Measurements from ENCODE around the gene NT5C3A. TPM values are rescaled to one million over a fixed set of nuclear protein-coding genes. Genes with fewer than 3 reads are reported as not detected.

NT5C3A gene
- total RNA-seq, 1 experiment from 2014 or later: 35.0 TPM

DNA sequence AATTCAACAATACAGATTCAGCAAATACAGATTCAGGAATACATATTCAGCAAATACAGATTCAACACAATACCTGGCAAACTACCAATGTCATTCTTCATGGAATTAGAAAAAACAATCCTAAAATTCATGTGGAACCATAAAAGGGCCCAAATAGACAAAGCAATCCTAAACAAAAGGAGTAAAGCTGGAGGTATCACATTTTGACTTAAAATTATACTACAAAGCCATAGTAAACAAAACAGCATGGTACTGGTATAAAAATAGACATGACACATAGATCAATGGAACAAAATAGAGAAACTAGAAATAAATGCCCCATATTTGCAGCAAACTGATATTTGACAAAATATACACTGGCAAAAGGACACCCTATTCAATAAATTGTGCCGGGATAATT lies 3.4 kb upstream of the NT5C3A start:
- Histone ChIP-seq H3F3A (ENCODE audit: low read length, unreplicated experiment) (no peaks in the 10 kb centered on the region), H3K9me3 (ENCODE audit: low read length) (peaks cover 18% of the 10 kb centered on the region), H3K4me3 (ENCODE audit: low read length) (no peak overlapping the region), H3K79me2 (ENCODE audit: low read length) (peaks cover 15% of the 10 kb centered on the region), H4K20me1 (ENCODE audit: low read length) (peaks cover 9% of the 10 kb centered on the region), H3K9me2 (replicated peaks; ENCODE audit: low read length) (no peaks in the 10 kb centered on the region), H3K27ac (ENCODE audit: low read length) (no peak overlapping the region), H3K36me3 (ENCODE audit: low read depth, low read length) (no peaks in the 10 kb centered on the region; the same call in 1 of the 2 replicates), H3K9ac (ENCODE audit: low read length) (no peak overlapping the region), H3K4me2 (ENCODE audit: low read length) (no peak overlapping the region), H2AFZ (ENCODE audit: low read length) (no peak overlapping the region), H3K4me1 (ENCODE audit: insufficient read depth, low read length) (peaks cover 9% of the 10 kb centered on the region; the same call in 1 of the 2 replicates), H3K27me3 (ENCODE audit: low read length) (no peaks in the 10 kb centered on the region)
- TF ChIP-seq EZH2phosphoT487 (IDR thresholded peaks at IDR 0.05; ENCODE audit: borderline replicate concordance, low read length) (no peak), EZH2 (IDR thresholded peaks at IDR 0.05; ENCODE audit: low read length, unreplicated experiment) (no peak)
- TF ChIP-seq, protein P1, sequence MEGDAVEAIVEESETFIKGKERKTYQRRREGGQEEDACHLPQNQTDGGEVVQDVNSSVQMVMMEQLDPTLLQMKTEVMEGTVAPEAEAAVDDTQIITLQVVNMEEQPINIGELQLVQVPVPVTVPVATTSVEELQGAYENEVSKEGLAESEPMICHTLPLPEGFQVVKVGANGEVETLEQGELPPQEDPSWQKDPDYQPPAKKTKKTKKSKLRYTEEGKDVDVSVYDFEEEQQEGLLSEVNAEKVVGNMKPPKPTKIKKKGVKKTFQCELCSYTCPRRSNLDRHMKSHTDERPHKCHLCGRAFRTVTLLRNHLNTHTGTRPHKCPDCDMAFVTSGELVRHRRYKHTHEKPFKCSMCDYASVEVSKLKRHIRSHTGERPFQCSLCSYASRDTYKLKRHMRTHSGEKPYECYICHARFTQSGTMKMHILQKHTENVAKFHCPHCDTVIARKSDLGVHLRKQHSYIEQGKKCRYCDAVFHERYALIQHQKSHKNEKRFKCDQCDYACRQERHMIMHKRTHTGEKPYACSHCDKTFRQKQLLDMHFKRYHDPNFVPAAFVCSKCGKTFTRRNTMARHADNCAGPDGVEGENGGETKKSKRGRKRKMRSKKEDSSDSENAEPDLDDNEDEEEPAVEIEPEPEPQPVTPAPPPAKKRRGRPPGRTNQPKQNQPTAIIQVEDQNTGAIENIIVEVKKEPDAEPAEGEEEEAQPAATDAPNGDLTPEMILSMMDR (conservative IDR thresholded peaks at IDR 0.05; ENCODE audit: low read depth, low read length): no peak
- ChIA-PET POLR2A (ENCODE audit: unreplicated experiment) (no interaction called here), CTCF (no interaction called here)
- no peak for ATAC-seq
- no peak for DNase-seq
- BruUV-seq (replicated peaks): no TSS peak
- intact Hi-C loops (cut with micrococcal nuclease): no loop called here

DNA sequence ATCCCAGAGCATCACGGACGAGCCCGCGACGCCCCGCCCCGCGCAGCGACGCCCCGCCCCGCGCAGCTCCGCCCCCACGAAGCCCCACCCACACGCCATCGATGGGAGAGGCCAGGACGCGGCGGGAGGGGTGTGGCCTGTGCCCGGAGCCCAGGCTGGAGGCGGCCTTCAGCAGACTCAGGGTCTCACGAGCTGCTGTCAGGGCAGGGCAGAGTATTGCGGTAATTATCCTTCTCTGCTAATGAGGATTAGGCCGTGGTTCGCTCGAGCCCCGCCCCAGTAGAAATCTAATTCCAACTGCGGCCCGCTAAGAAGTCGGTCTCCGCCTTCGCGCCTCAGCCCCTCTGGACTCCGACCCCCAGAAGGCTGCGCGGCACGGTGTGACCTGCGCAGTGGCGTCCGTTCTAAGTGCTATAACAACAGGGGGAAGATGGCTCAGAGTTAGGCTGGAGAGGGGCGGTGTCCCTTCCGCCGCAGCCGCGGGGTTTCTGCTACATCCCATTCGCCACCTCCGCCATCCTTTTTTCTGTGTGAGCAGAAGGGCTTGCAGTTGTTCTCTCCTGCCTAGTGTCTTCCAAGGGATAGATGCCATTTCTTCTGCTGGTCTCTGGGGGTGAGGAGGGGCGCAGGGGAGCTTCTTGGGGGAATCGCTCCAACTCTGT lies 337 bp upstream of the NT5C3A start:
- CTCF ChIA-PET: interaction anchor here (0.6 to 1.6 kb wide), 3 partner anchors 45 to 297 kb away, joined by 3 to 7 read pairs (median 7); partner anchors contain the start of gene RP9
- H3K9me2 ChIP-seq (replicated peaks; ENCODE audit: low read length): no peaks in the 10 kb centered on the region
- peak; percentile 89 for DNase-seq
- 0 out of 2 replicates have a peak, but pooled peaks cover 2% of the 10 kb centered on the region for H3K36me3 ChIP-seq (ENCODE audit: low read depth, low read length)
- H4K20me1 ChIP-seq (ENCODE audit: low read length): peaks cover 32% of the 10 kb centered on the region
- peak overlapping the region; percentile 93 for H3K9ac ChIP-seq (ENCODE audit: low read length)
- peak; percentile 93 for ATAC-seq
- peaks cover 46% of the 10 kb centered on the region for H3K79me2 ChIP-seq (ENCODE audit: low read length)
- H3K9me3 ChIP-seq (ENCODE audit: low read length): peaks cover 5% of the 10 kb centered on the region; the same call in 1 of the 2 replicates
- peaks cover 26% of the 10 kb centered on the region; the same call in 1 of the 2 replicates for H3K4me1 ChIP-seq (ENCODE audit: insufficient read depth, low read length)
- H3K27me3 ChIP-seq (ENCODE audit: low read length): no peaks in the 10 kb centered on the region
- intact Hi-C loops (cut with micrococcal nuclease): loop anchor here (2.0 kb wide), 2 partner anchors 46 to 172 kb away; partner anchors contain the start of genes KBTBD2 and RP9
- POLR2A ChIA-PET (ENCODE audit: unreplicated experiment): interaction anchor here (0.6 kb wide), 1 partner anchor 184 kb away, joined by 4 read pairs; no protein-coding TSS in a partner anchor
- peak overlapping the region; percentile 31 for H3K27ac ChIP-seq (ENCODE audit: low read length)
- TF ChIP-seq, protein P1 (conservative IDR thresholded peaks at IDR 0.05; ENCODE audit: low read depth, low read length): no peak
- TF ChIP-seq EZH2phosphoT487 (IDR thresholded peaks at IDR 0.05; ENCODE audit: borderline replicate concordance, low read length) (no peak), EZH2 (IDR thresholded peaks at IDR 0.05; ENCODE audit: low read length, unreplicated experiment) (no peak)
- H2AFZ ChIP-seq (ENCODE audit: low read length): peak overlapping the region; percentile 90
- no TSS peak for BruUV-seq (replicated peaks)
- H3K4me3 ChIP-seq (ENCODE audit: low read length): peak overlapping the region; percentile 85
- no peaks in the 10 kb centered on the region for H3F3A ChIP-seq (ENCODE audit: low read length, unreplicated experiment)
- peak overlapping the region; percentile 88 for H3K4me2 ChIP-seq (ENCODE audit: low read length)
